Suprapubic skin (tissue), 4 donors: ENCODE measurements around the gene EDN3. TPM values are rescaled to one million over a fixed set of nuclear protein-coding genes. Genes with fewer than 3 reads are reported as not detected.
"Not testable (repeated sequence)": the region's sequence is repeated elsewhere in the genome, so short reads cannot be mapped to it uniquely, and the experiment has no call there.

Experiments
- DNase-seq, 2 donors: peaks; one replicate each; pipeline ENCODE4 v3.0.0-alpha.2; 2019; ENCODE audit warnings: low spot score in 2 of 2
- H3K27ac ChIP-seq: fragments of 200-600 bp; sonication (generic); one replicate; pipeline ENCODE4 v1.5.1; 2019
- H3K27me3 ChIP-seq: fragments of 200-600 bp; sonication (generic); one replicate; pipeline ENCODE4 v1.5.1; 2019
- H3K36me3 ChIP-seq: fragments of 200-600 bp; sonication (generic); one replicate; pipeline ENCODE4 v1.5.1; 2019
- H3K4me1 ChIP-seq: fragments of 200-600 bp; sonication (generic); one replicate; pipeline ENCODE4 v1.5.1; 2019
- H3K4me3 ChIP-seq: fragments of 200-600 bp; sonication (generic); one replicate; pipeline ENCODE4 v1.5.1; 2019; ENCODE audit warnings: mild to moderate bottlenecking
- H3K9me3 ChIP-seq: fragments of 200-600 bp; sonication (generic); one replicate; pipeline ENCODE4 v1.5.1; 2019
- EP300 ChIP-seq: sonication (generic); formaldehyde crosslinking; IDR thresholded peaks from one replicate; pipeline ENCODE4 v1.6.1; 2017; ENCODE audit warnings: antibody characterized with exemption
- POLR2A ChIP-seq, 2 donors: fragments of 450-650 bp; IDR thresholded peaks; one replicate each; pipeline ENCODE4 v1.6.1; 2017; ENCODE audit warnings: antibody characterized with exemption in 2 of 2, mild to moderate bottlenecking in 2 of 2, moderate library complexity in 2 of 2
- POLR2AphosphoS5 ChIP-seq, 3 donors: sonication (generic); formaldehyde crosslinking; IDR thresholded peaks; one replicate each; pipeline ENCODE4 v1.6.1; 2017; ENCODE audit warnings: antibody characterized with exemption in 3 of 3
- WGBS: methylation state at CpG from one replicate; pipeline ENCODE4 v1.1.5; 2018; 5-methylcytosine and 5-hydroxymethylcytosine counted together
- total RNA-seq, 4 donors: library from RNA; depleted of rRNA; stranded (reverse); fragments of >200 nt; gene quantifications; one replicate each; pipeline ENCODE4 v1.1.0, GENCODE V29; 2016
- TF ChIP-seq, protein P1 (sequence below), 2 donors: fragments of 200-600 bp in 1 of 2; fragments of 450-650 bp in 1 of 2; sonication (generic) in 1 of 2; IDR thresholded peaks; one replicate each; pipeline ENCODE4 v1.5.1; 2016 to 2019; ENCODE audit warnings: antibody characterized with exemption in 2 of 2, mild to moderate bottlenecking in 1 of 2, moderate library complexity in 1 of 2

The EDN3 gene
- total RNA-seq, 4 donors from 2014 or later: 0.97 to 2.4 (median 1.6) TPM

DNA sequence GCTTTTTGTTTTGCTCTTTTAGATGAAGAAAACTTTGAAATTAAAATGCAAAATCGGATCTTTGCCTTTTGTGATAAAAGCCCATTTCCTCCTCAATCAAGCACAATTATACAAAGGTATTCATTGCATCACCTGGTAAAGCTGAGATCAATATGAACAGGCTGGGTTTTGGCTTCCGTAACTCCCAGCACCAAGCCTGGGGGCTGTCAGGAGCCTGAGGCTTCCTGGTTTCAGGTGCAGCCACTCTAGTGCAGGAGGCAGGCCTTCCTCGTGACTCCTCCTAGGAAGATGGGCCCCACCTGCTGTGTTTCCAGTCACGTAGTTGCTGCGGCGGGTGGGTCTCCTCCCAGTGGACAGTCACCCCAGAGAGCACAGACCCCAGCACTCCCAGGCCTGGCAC, 54.0 kb downstream of the EDN3 start:
- DNase-seq: no peak
- H3K36me3 ChIP-seq: no peaks in the 10 kb centered on the region
- H3K27me3 ChIP-seq: peaks cover 3% of the 10 kb centered on the region
- no peaks in the 10 kb centered on the region for H3K9me3 ChIP-seq
- H3K27ac ChIP-seq: no peak overlapping the region
- WGBS: 89% methylated on average over 2 of the region's 6 CpGs
- H3K4me1 ChIP-seq: no peaks in the 10 kb centered on the region
- no peak for TF ChIP-seq POLR2A (IDR thresholded peaks at IDR 0.05)
- TF ChIP-seq POLR2AphosphoS5 (IDR thresholded peaks at IDR 0.05): no peak
- no peak for TF ChIP-seq EP300
- TF ChIP-seq, protein P1, sequence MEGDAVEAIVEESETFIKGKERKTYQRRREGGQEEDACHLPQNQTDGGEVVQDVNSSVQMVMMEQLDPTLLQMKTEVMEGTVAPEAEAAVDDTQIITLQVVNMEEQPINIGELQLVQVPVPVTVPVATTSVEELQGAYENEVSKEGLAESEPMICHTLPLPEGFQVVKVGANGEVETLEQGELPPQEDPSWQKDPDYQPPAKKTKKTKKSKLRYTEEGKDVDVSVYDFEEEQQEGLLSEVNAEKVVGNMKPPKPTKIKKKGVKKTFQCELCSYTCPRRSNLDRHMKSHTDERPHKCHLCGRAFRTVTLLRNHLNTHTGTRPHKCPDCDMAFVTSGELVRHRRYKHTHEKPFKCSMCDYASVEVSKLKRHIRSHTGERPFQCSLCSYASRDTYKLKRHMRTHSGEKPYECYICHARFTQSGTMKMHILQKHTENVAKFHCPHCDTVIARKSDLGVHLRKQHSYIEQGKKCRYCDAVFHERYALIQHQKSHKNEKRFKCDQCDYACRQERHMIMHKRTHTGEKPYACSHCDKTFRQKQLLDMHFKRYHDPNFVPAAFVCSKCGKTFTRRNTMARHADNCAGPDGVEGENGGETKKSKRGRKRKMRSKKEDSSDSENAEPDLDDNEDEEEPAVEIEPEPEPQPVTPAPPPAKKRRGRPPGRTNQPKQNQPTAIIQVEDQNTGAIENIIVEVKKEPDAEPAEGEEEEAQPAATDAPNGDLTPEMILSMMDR (IDR thresholded peaks at IDR 0.05): no peak
- H3K4me3 ChIP-seq: no peak overlapping the region

DNA sequence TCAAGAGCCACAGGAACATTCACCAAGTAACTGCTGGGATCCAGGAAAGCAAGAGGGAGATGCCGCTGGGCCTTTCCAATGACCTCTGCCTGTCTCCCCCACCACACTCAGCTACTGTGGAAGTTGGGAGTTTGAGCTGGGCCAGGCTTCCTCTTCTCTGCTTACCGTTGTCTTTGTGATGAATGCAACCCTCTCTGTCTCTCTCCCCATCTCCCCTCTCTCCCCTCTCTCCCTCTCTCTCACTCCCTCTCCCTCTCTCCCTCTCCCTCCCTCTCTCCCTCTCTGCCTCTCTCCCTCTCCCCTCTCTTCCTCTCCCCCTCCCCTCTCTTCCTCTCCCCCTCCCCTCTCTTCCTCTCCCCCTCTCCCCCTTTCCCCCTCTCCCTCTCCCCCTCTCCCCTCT, 54.8 kb downstream of the EDN3 start:
- no peaks in the 10 kb centered on the region for H3K36me3 ChIP-seq
- TF ChIP-seq POLR2AphosphoS5 (IDR thresholded peaks at IDR 0.05): no peak
- TF ChIP-seq, protein P1 (IDR thresholded peaks at IDR 0.05): no peak
- TF ChIP-seq EP300: no peak
- no peak for TF ChIP-seq POLR2A (IDR thresholded peaks at IDR 0.05)
- no peaks in the 10 kb centered on the region for H3K9me3 ChIP-seq
- DNase-seq: no peak
- WGBS: 90% methylated on average over 2 of the region's 2 CpGs
- H3K27me3 ChIP-seq: peaks cover 3% of the 10 kb centered on the region
- H3K27ac ChIP-seq: no peak overlapping the region
- H3K4me3 ChIP-seq: no peak overlapping the region
- H3K4me1 ChIP-seq: no peaks in the 10 kb centered on the region

DNA sequence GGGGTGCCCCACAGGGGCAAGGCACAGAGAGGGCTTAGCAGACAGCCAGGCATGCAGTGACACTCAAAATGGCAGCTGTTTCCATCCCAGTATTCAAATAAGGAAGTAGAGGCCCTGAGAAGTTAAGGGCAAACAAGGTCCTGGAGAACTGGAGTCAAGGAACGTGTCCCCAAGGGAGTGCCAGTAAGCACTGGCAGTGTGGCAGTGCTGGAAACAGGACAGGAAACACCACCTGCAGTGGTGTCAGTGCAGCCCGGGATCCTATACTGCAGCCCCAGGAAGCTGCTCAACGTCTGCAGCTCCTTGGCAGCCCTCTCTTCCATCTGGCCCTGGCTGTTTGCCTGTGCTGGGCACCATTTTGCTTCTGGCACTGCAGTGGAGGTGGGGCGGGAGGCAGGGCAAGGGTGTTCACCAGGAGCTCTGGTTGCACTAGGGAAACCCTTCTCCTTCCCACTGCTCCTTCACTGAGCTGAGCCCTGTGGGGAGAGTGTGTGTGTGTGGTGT, 56.3 kb downstream of the EDN3 start:
- H3K4me1 ChIP-seq: no peaks in the 10 kb centered on the region
- H3K36me3 ChIP-seq: no peaks in the 10 kb centered on the region
- H3K27ac ChIP-seq: no peak overlapping the region
- no peak overlapping the region for H3K4me3 ChIP-seq
- H3K9me3 ChIP-seq: no peaks in the 10 kb centered on the region
- DNase-seq: no peak
- WGBS: 44% methylated on average over 4 of the region's 4 CpGs
- H3K27me3 ChIP-seq: peaks cover 11% of the 10 kb centered on the region
- TF ChIP-seq POLR2AphosphoS5 (IDR thresholded peaks at IDR 0.05) (no peak), POLR2A (IDR thresholded peaks at IDR 0.05) (no peak), EP300 (no peak)
- TF ChIP-seq, protein P1 (IDR thresholded peaks at IDR 0.05): no peak

DNA sequence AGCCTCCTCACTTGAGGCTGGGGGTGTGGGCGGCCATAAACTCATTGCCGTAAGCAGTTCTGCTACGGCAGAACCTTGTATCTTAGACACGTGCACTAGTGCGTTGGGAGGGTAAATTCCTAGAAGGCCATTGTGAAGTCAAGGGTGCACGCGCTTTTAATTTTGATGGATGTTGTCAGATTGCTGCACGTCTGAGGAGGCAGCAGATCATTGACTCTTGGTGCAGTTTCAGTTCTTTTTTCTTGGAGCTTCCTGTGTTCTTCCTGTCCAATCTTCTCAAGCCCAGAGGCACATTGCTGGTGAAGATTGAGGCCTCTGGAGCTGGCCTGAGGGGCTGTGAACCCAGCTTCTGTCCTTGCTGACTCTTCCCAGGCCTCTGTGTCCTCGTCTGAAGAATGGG, 58.4 kb downstream of the EDN3 start:
- H3K27ac ChIP-seq, H3K9me3 ChIP-seq, H3K36me3 ChIP-seq, DNase-seq, H3K4me3 ChIP-seq, H3K4me1 ChIP-seq: not testable (repeated sequence)
- peaks cover 15% of the 10 kb centered on the region for H3K27me3 ChIP-seq
- no CpG with 5 or more reads among the region's 9 CpGs for WGBS

DNA sequence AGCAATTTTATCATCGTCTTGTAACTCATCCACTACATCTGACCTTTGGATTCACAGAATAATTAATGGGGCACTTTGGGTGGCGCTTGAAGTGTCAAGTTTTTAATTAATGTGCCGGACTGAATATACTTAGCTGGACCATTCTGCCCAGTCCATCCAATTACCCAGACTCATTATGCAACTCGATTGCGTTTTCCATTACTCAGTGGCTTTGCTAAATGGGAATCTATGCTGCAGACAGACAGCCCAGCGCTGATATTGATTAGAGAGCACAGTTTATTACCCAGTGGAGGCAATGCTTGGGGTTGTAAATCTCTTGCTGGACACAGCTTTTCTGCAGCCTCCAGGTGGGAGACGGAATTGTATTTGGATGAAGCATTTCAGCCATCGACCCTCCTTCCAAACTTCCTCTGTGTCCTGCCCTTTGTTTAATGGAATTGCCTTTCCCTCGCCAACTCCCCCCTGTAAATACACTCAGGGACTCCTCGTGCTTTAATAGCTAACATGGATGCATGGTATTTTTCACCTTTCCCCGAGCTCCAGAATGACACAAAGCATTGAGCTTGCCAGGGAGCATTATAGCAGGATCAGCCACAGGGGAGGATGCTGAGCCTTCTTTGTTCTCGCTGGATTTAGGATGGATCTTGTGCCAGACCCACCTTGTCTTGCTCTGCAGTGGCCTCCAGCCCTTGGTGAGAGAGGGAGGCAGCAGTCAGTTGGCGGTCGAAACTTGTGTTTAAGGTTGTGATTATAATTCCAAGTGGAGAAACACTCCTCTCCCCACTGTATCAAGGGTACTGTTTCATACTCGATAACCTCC, 59.7 kb downstream of the EDN3 start:
- Histone ChIP-seq H3K4me3 (no peak overlapping the region), H3K27me3 (peaks cover 20% of the 10 kb centered on the region), H3K36me3 (no peaks in the 10 kb centered on the region), H3K9me3 (no peaks in the 10 kb centered on the region), H3K27ac (no peak overlapping the region), H3K4me1 (no peaks in the 10 kb centered on the region)
- 80% methylated on average over 15 of the region's 15 CpGs for WGBS
- no peak for DNase-seq
- no peak for TF ChIP-seq EP300
- no peak for TF ChIP-seq POLR2AphosphoS5 (IDR thresholded peaks at IDR 0.05)
- TF ChIP-seq, protein P1 (IDR thresholded peaks at IDR 0.05): no peak
- TF ChIP-seq POLR2A (IDR thresholded peaks at IDR 0.05): no peak
